ENCODE results near the gene ZNF688.
A peak's percentile ranks its signal among the peaks of the same experiment; 100 is the strongest.
"Not testable (repeated sequence)": the region's sequence is repeated elsewhere in the genome, so short reads cannot be mapped to it uniquely, and the experiment has no call there.

The ZNF688 gene

DNA sequence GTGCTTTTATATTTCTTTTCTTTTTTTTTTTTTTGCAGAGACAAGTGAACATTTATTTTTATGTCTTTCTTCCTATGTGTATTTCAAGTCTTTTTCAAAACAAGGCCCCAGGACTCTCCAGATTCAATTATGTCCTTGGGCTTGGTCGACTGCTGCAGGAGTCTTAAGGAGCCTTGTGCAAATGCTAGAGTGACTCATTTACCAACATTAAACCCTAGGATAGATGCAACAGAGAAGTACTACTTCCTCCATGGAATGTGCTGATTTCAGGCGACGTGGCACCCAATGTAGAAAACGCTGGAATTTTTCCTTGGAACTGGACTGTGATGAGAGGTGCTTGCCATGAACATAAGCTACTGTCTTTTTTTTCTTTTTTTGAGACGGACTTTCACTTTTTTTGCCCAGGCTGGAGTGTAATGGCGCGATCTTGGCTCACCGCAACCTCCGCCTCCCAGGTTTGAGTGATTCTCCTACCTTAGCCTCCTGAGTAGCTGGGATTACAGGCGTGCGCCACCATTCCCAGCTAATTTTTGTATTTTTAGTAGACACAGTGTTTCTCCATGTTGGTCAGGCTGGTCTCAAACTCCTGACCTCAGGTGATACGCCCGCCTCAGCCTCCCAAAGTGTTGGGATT is 35.0 kb downstream of the ZNF688 start:
- not testable (repeated sequence) for H3K4me3 ChIP-seq (ENCODE audit: low read depth in 1 of 2, low read length in 2 of 2); H3K9me3 ChIP-seq (ENCODE audit: control insufficient read depth in 1 of 2, low read length in 2 of 2); H3K27me3 ChIP-seq (ENCODE audit: low read depth, low read length)
- Histone ChIP-seq H3K27ac (ENCODE audit: low read length) (peak overlapping the region; percentile 96), H3K36me3 (ENCODE audit: control insufficient read depth in 1 of 2, insufficient read depth in 2 of 2, low read length in 2 of 2) (peaks cover 0 to 13% of the 10 kb centered on the region in 2 donors), H3K4me1 (ENCODE audit: control insufficient read depth in 1 of 2, insufficient read depth in 2 of 2, low read length in 2 of 2) (peaks cover 5 to 23% of the 10 kb centered on the region in 2 donors)

DNA sequence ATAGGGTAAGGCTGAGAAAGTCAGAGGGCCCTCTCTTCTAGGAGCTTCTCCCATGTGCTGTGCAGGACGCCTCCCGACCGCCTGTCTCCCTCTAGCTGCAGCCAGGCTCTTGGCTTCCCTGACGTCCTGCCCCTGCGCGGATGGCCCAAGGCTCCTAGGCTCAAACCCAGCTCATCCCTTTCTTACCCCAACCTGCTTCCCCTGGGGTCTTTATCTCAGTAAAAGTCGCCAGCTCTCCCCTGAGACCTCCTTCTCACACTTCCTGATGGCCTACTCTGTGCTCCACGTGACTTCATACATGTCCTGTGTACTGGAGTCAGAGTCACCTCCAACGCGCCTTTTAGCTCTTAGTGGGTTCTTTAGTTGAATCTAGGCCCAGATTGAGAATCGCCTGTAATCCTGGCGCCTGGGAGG is 35.7 kb downstream of the ZNF688 start:
- Histone ChIP-seq H3K36me3 (ENCODE audit: control insufficient read depth in 1 of 2, insufficient read depth in 2 of 2, low read length in 2 of 2) (peaks cover 4 to 20% of the 10 kb centered on the region in 2 donors), H3K27me3 (ENCODE audit: low read depth, low read length) (no peaks in the 10 kb centered on the region), H3K27ac (ENCODE audit: low read length) (peak overlapping the region; percentile 96), H3K4me3 (ENCODE audit: low read depth in 1 of 2, low read length in 2 of 2) (peak overlapping the region; percentile 71 to 86), H3K4me1 (ENCODE audit: control insufficient read depth in 1 of 2, insufficient read depth in 2 of 2, low read length in 2 of 2) (peaks cover 5 to 25% of the 10 kb centered on the region in 2 donors), H3K9me3 (ENCODE audit: control insufficient read depth in 1 of 2, low read length in 2 of 2) (no peaks in the 10 kb centered on the region)

DNA sequence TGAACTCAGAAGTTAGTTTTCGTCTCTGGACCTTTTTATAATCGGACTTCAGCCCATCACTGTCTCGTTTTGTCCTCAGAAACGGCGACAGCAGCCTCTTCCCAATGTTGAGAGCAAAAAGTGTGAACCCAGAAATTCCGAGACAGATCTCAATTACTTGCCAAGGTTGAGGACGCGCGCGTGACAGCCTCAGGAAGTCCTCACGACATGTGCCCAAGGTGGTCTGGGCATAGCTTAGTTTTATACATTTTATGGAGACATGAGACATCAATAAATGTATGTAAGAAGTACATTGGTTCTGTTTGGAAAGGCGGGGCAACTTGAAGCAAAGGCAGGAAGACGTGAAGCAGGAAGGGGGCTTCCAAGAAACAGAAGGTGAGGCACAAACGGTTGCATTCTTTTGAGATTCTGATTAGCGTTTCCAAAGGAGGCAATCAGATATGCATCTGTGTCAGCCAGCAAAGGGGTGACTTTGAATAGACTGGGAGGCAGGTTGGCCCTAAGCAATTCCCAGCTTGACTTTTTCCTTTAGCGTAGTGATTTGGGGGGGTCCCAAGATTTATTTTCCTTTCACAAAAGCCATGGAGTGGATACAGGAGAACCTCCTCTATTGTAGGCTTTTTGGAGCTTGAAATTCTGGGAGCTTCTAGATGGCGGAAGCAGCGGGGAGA is 36.3 kb downstream of the ZNF688 start:
- Histone ChIP-seq H3K36me3 (ENCODE audit: control insufficient read depth in 1 of 2, insufficient read depth in 2 of 2, low read length in 2 of 2) (peaks cover 4 to 24% of the 10 kb centered on the region in 2 donors), H3K27me3 (ENCODE audit: low read depth, low read length) (no peaks in the 10 kb centered on the region), H3K9me3 (ENCODE audit: control insufficient read depth in 1 of 2, low read length in 2 of 2) (no peaks in the 10 kb centered on the region), H3K27ac (ENCODE audit: low read length) (peak overlapping the region; percentile 96), H3K4me3 (ENCODE audit: low read depth in 1 of 2, low read length in 2 of 2) (peak overlapping the region; percentile 71 to 86), H3K4me1 (ENCODE audit: control insufficient read depth in 1 of 2, insufficient read depth in 2 of 2, low read length in 2 of 2) (peaks cover 5 to 25% of the 10 kb centered on the region in 2 donors)

DNA sequence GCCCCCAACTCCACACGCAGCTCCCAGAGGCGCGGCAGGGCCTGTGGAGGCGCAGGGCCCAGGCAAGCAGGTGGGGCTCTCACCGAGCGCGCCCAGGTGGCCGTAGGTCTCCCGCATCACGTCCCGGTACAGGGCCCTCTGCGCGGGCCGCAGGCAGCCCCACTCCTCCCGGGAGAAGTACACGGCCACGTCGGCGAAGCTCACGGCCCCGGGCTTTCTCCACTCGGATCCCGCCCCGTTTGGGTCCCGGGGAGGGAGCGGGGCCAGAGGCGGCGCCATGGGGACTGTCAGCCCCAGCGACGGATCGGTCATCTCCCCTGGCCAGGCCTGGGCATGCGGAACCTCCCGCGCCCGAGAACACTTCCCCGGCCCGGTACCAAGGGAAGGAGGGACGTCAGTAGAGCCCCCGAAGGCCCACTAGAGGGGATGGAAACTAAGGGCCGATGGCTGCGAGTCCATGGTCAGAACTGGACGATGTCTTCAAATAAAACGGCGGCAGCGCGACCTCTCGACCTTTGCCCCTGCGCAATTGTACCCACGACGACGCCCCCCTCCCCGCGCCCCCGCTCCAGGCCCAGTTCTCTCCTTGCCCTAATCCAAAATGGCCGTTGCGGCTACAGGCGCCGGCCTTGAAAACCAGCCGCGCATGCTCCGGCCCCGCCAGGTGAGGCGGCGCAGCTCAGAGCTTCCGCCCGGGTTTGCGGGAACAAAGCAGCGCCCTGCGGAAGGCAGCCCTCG is 37.0 kb downstream of the ZNF688 start, which contains the start of gene ZNF747:
Gene ZNF747, minus strand, starts transcription at position 491 of the 738 bp plus-strand sequence. Its CDS starts 179 bp downstream, at position 312.
- Histone ChIP-seq H3K4me1 (ENCODE audit: control insufficient read depth in 1 of 2, insufficient read depth in 2 of 2, low read length in 2 of 2) (peaks cover 5 to 25% of the 10 kb centered on the region in 2 donors), H3K27me3 (ENCODE audit: low read depth, low read length) (no peaks in the 10 kb centered on the region), H3K36me3 (ENCODE audit: control insufficient read depth in 1 of 2, insufficient read depth in 2 of 2, low read length in 2 of 2) (peaks cover 4 to 24% of the 10 kb centered on the region in 2 donors), H3K9me3 (ENCODE audit: control insufficient read depth in 1 of 2, low read length in 2 of 2) (no peaks in the 10 kb centered on the region), H3K4me3 (ENCODE audit: low read depth in 1 of 2, low read length in 2 of 2) (peak within 1 kb of the TSS; percentile 71 to 86), H3K27ac (ENCODE audit: low read length) (peak within 1 kb of the TSS; percentile 96)

DNA sequence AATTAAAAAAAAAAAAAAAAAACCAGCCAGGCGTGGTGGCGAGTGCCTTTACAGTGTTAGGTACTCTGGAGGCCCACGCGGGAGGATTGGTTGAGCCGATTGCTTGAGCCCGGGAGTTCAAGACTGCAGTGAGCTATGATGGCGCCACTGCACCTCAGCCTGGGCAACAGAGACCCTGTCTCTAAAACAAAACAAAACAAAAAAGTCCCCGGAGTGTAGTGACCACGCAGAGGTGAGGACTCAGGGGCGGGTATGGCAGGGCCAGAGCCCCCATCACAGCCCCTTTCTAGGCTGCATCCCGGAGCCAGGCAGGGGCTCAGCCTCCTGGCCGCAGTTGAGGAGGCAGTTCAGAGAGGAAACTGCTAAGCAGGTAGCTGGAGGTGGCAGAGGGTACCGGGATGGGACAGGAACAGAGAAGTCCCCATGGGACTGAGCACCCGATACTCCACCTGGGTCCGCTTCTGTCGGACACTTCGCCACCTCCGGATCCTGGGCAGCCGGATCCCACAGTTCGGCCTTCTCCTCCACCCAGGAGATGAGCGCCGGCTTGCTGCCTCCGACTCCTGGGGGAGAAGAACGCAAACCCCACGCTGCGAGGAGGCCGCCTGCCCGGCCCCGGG is 37.7 kb downstream of the ZNF688 start:
- H3K9me3 ChIP-seq (ENCODE audit: control insufficient read depth in 1 of 2, low read length in 2 of 2) = no peaks in the 10 kb centered on the region
- no peaks in the 10 kb centered on the region for H3K27me3 ChIP-seq (ENCODE audit: low read depth, low read length)
- H3K4me3 ChIP-seq (ENCODE audit: low read depth in 1 of 2, low read length in 2 of 2) = peak overlapping the region; percentile 71 to 86
- H3K36me3 ChIP-seq (ENCODE audit: control insufficient read depth in 1 of 2, insufficient read depth in 2 of 2, low read length in 2 of 2) = peaks cover 4 to 24% of the 10 kb centered on the region in 2 donors
- H3K27ac ChIP-seq (ENCODE audit: low read length) = peak overlapping the region; percentile 96
- H3K4me1 ChIP-seq (ENCODE audit: control insufficient read depth in 1 of 2, insufficient read depth in 2 of 2, low read length in 2 of 2) = peaks cover 5 to 25% of the 10 kb centered on the region in 2 donors

DNA sequence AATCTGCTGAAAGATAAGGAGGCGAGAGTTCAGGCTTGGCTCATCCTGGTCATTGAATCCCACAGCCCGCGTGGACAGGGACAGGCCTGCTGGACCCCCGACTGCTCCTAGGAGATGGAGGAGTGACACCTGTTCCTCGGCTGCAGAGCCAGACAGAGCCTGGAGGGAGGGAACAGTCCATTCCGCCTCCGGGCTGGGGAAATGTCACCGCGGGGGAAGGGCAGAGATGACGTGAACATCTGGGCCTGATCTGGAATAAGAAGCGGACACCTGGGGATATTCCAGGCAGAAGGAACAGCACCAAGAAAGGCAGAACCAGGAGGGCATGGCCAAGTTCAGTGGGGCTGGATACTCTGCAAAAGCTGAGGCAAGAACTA is 38.4 kb downstream of the ZNF688 start:
- Histone ChIP-seq H3K27ac (ENCODE audit: low read length) (no peak overlapping the region), H3K27me3 (ENCODE audit: low read depth, low read length) (no peaks in the 10 kb centered on the region), H3K36me3 (ENCODE audit: control insufficient read depth in 1 of 2, insufficient read depth in 2 of 2, low read length in 2 of 2) (peaks cover 4 to 24% of the 10 kb centered on the region in 2 donors), H3K9me3 (ENCODE audit: control insufficient read depth in 1 of 2, low read length in 2 of 2) (no peaks in the 10 kb centered on the region), H3K4me3 (ENCODE audit: low read depth in 1 of 2, low read length in 2 of 2) (peak overlapping the region in 1 of 2 donors; percentile 71), H3K4me1 (ENCODE audit: control insufficient read depth in 1 of 2, insufficient read depth in 2 of 2, low read length in 2 of 2) (peaks cover 5 to 25% of the 10 kb centered on the region in 2 donors)

DNA sequence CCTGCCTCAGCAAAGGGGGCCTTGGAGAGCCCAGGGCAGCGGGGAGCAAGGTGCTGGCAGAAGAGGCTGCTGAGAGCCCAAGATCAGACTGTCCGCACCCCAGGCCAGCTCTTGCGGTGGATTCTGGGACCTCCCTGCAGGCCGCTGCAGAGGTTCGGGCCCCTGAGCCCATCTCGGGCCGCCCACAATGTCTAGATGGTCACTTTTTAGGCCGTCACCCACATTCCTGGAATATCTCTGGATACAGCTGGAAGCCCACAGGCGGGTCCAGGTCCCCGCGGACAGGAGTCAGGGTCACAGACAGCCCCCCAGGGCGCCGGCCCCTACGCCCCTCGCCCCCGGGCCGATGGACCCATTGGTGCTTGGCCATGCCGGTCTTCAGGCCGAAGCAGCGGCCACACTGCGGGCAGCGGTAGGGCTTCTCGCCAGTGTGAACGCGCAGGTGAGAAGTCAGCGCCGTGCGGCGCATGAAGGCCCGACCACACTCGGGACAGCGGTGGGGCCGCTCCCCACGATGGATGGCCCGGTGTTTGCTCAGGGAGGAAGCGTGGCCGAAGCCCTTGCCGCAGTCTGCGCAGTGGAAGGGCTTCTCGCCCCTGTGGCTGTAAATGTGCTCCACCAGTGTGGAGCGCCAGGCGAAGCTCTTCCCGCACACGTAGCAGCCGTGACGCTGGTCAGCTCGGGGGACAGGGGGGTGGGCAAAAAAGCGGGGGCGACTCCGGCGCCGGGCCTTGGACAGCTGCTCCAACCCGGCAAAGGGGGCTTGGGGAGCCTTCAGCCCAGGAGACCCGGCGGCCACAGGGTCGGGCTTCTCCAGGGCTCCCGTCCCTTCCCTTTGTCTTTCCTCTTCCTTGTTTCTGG is 39.0 kb downstream of the ZNF688 start:
- Histone ChIP-seq H3K4me1 (ENCODE audit: control insufficient read depth in 1 of 2, insufficient read depth in 2 of 2, low read length in 2 of 2) (peaks cover 10 to 29% of the 10 kb centered on the region in 2 donors), H3K4me3 (ENCODE audit: low read depth in 1 of 2, low read length in 2 of 2) (no peak overlapping the region), H3K36me3 (ENCODE audit: control insufficient read depth in 1 of 2, insufficient read depth in 2 of 2, low read length in 2 of 2) (peaks cover 4 to 24% of the 10 kb centered on the region in 2 donors), H3K9me3 (ENCODE audit: control insufficient read depth in 1 of 2, low read length in 2 of 2) (no peaks in the 10 kb centered on the region), H3K27me3 (ENCODE audit: low read depth, low read length) (no peaks in the 10 kb centered on the region), H3K27ac (ENCODE audit: low read length) (no peak overlapping the region)

DNA sequence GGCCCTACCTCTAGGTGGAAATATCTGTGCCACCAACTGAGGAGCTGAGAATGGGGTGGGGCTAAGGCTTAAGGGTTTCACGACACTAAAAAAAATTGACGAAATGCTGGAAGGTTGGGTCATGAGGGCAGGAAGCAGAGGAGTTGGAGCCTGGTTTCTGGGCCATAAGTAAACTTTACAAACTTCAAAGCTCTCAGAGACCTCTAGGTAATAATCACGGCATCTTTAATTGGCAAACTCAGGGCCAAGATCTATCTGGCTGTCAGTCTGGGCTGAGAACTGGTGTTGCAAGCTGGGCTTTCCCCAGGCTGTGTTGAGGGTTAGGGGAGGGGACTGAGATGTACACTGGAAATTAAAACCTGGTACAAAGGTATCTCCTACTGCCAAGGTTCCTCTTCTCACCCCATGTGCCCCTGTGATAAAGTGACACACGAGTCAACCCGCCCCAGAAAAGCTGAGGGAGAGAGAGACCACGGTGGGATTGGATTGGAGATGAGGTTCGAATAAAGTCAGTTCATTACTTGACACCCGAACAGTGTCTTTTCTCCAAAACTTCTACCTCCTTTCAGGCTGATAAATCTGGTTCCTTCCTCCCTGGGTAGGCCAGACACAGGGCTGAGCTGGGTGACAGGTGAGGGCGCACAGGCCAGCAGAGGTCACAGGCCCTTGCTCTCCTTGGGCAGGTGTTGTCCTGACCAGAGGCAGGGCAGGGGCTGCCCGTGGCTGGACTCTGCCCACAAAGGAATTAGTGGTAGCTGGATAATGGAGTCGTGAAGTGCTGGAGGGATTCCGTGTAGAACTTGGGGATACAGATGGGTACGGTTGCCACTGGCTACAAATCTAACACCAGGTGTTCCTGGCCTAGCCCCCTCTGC is 41.1 kb downstream of the ZNF688 start:
- Histone ChIP-seq H3K4me1 (ENCODE audit: control insufficient read depth in 1 of 2, insufficient read depth in 2 of 2, low read length in 2 of 2) (peaks cover 6 to 29% of the 10 kb centered on the region in 2 donors), H3K27ac (ENCODE audit: low read length) (no peak overlapping the region)

DNA sequence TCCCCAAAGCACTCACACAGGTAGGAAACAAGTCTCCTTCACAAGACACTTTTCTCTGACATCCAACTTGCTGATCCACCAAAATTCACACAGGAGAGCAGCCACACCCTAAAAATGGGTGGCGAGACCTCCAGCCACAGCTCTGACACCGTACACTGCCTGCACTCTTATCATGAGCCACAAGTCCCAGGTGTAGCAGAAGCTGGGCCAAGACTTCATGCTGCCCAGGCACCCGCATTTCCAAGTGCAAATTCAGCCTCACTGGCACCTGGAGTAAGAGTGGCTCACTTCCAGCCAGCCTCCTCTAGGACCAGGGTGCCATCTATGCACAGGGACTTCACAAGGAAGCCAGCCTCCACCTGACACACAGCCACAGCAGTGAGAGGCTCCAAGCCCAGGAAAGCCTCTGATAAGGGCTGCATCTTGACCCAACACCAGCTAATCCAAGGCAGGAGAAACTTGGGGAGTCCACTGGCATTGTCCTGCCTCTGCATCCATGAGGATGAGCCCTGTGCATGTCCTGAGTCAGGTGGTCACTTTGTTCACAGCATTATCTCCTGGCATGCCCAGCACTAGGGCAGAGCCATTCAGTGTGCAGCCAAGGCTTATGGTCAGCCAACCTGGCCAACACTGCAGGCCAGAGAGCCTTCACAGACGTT is 42.6 kb downstream of the ZNF688 start:
- no peak overlapping the region for H3K4me3 ChIP-seq (ENCODE audit: low read depth in 1 of 2, low read length in 2 of 2)
- peaks cover 6 to 34% of the 10 kb centered on the region in 2 donors for H3K4me1 ChIP-seq (ENCODE audit: control insufficient read depth in 1 of 2, insufficient read depth in 2 of 2, low read length in 2 of 2)
- H3K9me3 ChIP-seq (ENCODE audit: control insufficient read depth in 1 of 2, low read length in 2 of 2) = no peaks in the 10 kb centered on the region
- H3K36me3 ChIP-seq (ENCODE audit: control insufficient read depth in 1 of 2, insufficient read depth in 2 of 2, low read length in 2 of 2) = peaks cover 4 to 33% of the 10 kb centered on the region in 2 donors
- no peak overlapping the region for H3K27ac ChIP-seq (ENCODE audit: low read length)
- H3K27me3 ChIP-seq (ENCODE audit: low read depth, low read length) = no peaks in the 10 kb centered on the region

More for the DNA sequence above, 41.1 kb downstream of the ZNF688 start:
- no peak overlapping the region for H3K4me3 ChIP-seq (ENCODE audit: low read depth in 1 of 2, low read length in 2 of 2)
- no peaks in the 10 kb centered on the region for H3K27me3 ChIP-seq (ENCODE audit: low read depth, low read length)
- no peaks in the 10 kb centered on the region for H3K9me3 ChIP-seq (ENCODE audit: control insufficient read depth in 1 of 2, low read length in 2 of 2)
- peaks cover 4 to 24% of the 10 kb centered on the region in 2 donors for H3K36me3 ChIP-seq (ENCODE audit: control insufficient read depth in 1 of 2, insufficient read depth in 2 of 2, low read length in 2 of 2)
